Naive B cell (primary cell): Measurements from ENCODE around the gene FUCA1. TPM values are rescaled to one million over a fixed set of nuclear protein-coding genes. Genes with fewer than 3 reads are reported as not detected.
A peak's percentile ranks its signal among the peaks of the same experiment; 100 is the strongest.
"Not testable (repeated sequence)": the region's sequence is repeated elsewhere in the genome, so short reads cannot be mapped to it uniquely, and the experiment has no call there.

Experiments
- ATAC-seq, 2 donors: fragments of 150-1000 bp; cut with Tn5 transposase; 2 replicates each; pipeline ENCODE4 v1.10.0; 2021; ENCODE audit warnings: low read depth in 2 of 2, mild to moderate bottlenecking in 2 of 2, moderate library complexity in 2 of 2
- DNase-seq: peaks from one replicate; pipeline ENCODE4 v3.0.0; 2022
- H3K27ac Mint-ChIP-seq, 6 donors: one replicate each; pipeline ENCODE4 v1.8.0; 2020 to 2022; ENCODE audit warnings: mild to moderate bottlenecking in 6 of 6, mixed read lengths in 6 of 6, moderate library complexity in 5 of 6, inconsistent platforms in 2 of 6
- H3K27me3 Mint-ChIP-seq, 3 donors: one replicate each; pipeline ENCODE4 v1.8.0; 2021 to 2022; ENCODE audit warnings: mixed read lengths in 3 of 3, mild to moderate bottlenecking in 1 of 3
- H3K36me3 Mint-ChIP-seq, 2 donors: one replicate each; pipeline ENCODE4 v1.8.0; 2020 to 2022; ENCODE audit warnings: mixed read lengths in 2 of 2, inconsistent platforms in 1 of 2, mild to moderate bottlenecking in 1 of 2
- H3K4me1 Mint-ChIP-seq, 3 donors: one replicate each; pipeline ENCODE4 v1.8.0; 2020 to 2022; ENCODE audit warnings: mixed read lengths in 3 of 3, inconsistent platforms in 1 of 3, mild to moderate bottlenecking in 1 of 3, moderate library complexity in 1 of 3
- H3K4me3 Mint-ChIP-seq, 8 donors: one replicate each; pipeline ENCODE4 v1.8.0; 2020 to 2022; ENCODE audit warnings: mild to moderate bottlenecking in 8 of 8, mixed read lengths in 8 of 8, moderate library complexity in 8 of 8, inconsistent platforms in 2 of 8
- H3K9me3 Mint-ChIP-seq, 7 donors: one replicate each; pipeline ENCODE4 v1.8.0; 2020 to 2022; ENCODE audit warnings: mixed read lengths in 7 of 7, mild to moderate bottlenecking in 5 of 7, inconsistent platforms in 2 of 7, moderate library complexity in 1 of 7
- polyA plus RNA-seq, 6 donors: library from polyadenylated mRNA; unstranded; fragments of 300-500 nt; fragmentation: Illumina TruSeq; gene quantifications; one replicate each; pipeline ENCODE4 v1.2.3, GENCODE V29; 2021; ENCODE audit warnings: low read depth in 6 of 6

FUCA1 gene
- polyA plus RNA-seq, 6 donors from 2014 or later, result 3.2 to 9.6 (median 7.2) TPM

DNA sequence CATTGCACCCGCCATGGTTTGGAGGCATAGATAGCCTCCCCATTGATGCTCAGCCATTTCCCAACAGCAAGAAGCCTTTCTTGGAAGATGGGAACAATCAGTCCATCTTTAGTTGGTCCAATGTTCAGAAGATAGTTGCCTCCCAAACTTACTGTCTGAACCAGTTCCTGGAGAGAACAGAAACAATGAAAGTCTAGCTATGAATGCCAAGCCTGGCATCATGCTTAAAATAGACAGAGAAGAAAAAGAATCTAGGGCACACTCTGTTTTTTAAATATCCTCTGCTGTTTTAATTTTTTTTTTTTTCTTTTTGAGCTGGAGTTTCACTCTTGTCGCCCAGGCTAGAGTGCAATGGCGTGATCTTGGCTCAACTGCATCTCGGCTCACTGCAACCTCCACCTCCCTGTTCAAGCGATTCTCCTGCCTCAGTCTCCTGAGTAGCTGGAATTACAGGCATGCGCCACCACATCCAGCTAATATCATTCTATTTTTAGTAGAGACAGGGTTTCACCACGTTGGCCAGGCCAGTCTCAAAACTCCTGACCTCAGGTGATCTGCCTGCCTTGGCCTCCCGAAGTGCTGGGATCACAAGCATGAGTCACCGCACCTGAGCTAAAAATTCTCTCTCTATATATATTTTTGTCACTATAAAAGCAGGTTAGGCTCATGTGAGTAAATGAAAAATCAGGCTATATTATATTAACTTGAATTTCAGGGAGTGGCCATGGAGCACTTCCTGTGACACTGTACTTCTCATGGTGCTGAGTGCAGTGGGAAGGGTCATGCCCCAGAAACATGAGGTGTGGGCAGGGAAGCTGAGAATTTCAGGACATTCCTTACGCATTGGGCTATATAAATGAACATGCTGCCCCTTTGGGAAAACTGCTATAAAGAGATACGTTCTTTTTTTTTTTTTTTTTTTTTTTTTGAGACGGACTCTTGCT, 19.1 kb downstream of the FUCA1 start:
- Mint-ChIP-seq H3K27ac (no peak overlapping the region), H3K36me3 (peaks cover 23 to 29% of the 10 kb centered on the region in 2 donors)
- no peak for ATAC-seq

GRCh38 chr1:23847482-23848095, 20.5 kb downstream of the FUCA1 start:
- H3K4me1 Mint-ChIP-seq, H3K4me3 Mint-ChIP-seq, H3K27me3 Mint-ChIP-seq, DNase-seq, H3K9me3 Mint-ChIP-seq, ATAC-seq: not testable (repeated sequence)
- H3K27ac Mint-ChIP-seq, result peak overlapping the region in 2 of 6 donors; percentile 50 to 70
- peaks cover 23 to 29% of the 10 kb centered on the region in 2 donors for H3K36me3 Mint-ChIP-seq

More for the DNA sequence above, 19.1 kb downstream of the FUCA1 start:
- Mint-ChIP-seq H3K27me3 (no peaks in the 10 kb centered on the region), H3K4me1 (no peaks in the 10 kb centered on the region), H3K9me3 (peaks cover 0 to 9% (median 0%) of the 10 kb centered on the region in 7 donors), H3K4me3 (no peak overlapping the region)
- no peak for DNase-seq

- H3K27ac Mint-ChIP-seq, result peak overlapping the region in 1 of 6 donors; percentile 1
- ATAC-seq, result no peak
- H3K4me3 Mint-ChIP-seq, result no peak overlapping the region
- H3K4me1 Mint-ChIP-seq, result no peaks in the 10 kb centered on the region
- no peak for DNase-seq
- peaks cover 23% of the 10 kb centered on the region in 2 donors for H3K36me3 Mint-ChIP-seq
- H3K27me3 Mint-ChIP-seq, result no peaks in the 10 kb centered on the region
- peaks cover 0 to 9% (median 0%) of the 10 kb centered on the region in 7 donors for H3K9me3 Mint-ChIP-seq
Measured at GRCh38 chr1:23845163-23845562, 22.9 kb downstream of the FUCA1 start.

GRCh38 chr1:23843644-23844043, 24.4 kb downstream of the FUCA1 start:
- H3K9me3 Mint-ChIP-seq, result peaks cover 0 to 9% (median 0%) of the 10 kb centered on the region in 7 donors
- ATAC-seq, result no peak

GRCh38 chr1:23838401-23838866, 29.7 kb downstream of the FUCA1 start:
- H3K4me1 Mint-ChIP-seq, result peaks cover 10 to 13% (median 12%) of the 10 kb centered on the region in 3 donors
- H3K4me3 Mint-ChIP-seq, result peak overlapping the region; percentile 61 to 90 (median 79)
- ATAC-seq (peak; percentile 99), DNase-seq (peak; percentile 78)
- H3K36me3 Mint-ChIP-seq, result no peaks in the 10 kb centered on the region
- H3K9me3 Mint-ChIP-seq, result no peaks in the 10 kb centered on the region
- peak overlapping the region in 5 of 6 donors; percentile 45 to 93 (median 64) for H3K27ac Mint-ChIP-seq
- H3K27me3 Mint-ChIP-seq, result no peaks in the 10 kb centered on the region

More at GRCh38 chr1:23843644-23844043, 24.4 kb downstream of the FUCA1 start:
- Mint-ChIP-seq H3K36me3 (peaks cover 23% of the 10 kb centered on the region in 2 donors), H3K4me1 (peaks cover 0 to under 1% (median under 1%) of the 10 kb centered on the region in 3 donors), H3K27ac (no peak overlapping the region), H3K4me3 (no peak overlapping the region), H3K27me3 (no peaks in the 10 kb centered on the region)
- no peak for DNase-seq

GRCh38 chr1:23837908-23838307, 30.2 kb downstream of the FUCA1 start:
- no peaks in the 10 kb centered on the region for H3K27me3 Mint-ChIP-seq
- H3K27ac Mint-ChIP-seq, result peak overlapping the region in 3 of 6 donors; percentile 80 to 94 (median 93)

DNA sequence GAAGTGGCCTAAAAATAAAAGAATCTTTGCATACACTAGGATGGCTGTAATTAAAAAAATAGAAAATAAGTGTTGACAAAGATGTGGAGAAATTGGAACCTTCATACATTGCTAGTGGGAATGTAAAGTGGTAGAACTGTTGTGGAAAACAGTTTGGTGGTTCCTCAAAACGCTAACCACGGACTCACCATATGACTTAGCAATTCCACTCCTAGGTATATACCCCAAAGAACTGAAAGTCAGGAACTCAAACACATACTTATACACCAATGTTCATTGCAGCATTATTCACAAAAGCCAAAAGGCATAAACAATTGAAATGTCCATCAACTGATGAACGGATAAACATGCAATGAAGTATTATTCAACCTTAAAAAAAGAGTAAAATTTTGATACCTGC, 32.1 kb downstream of the FUCA1 start:
- H3K27me3 Mint-ChIP-seq, result no peaks in the 10 kb centered on the region
- no peak overlapping the region for H3K4me3 Mint-ChIP-seq
- peaks cover 10 to 13% (median 12%) of the 10 kb centered on the region in 3 donors for H3K4me1 Mint-ChIP-seq
- peak overlapping the region in 1 of 6 donors; percentile 7 for H3K27ac Mint-ChIP-seq
- no peaks in the 10 kb centered on the region for H3K9me3 Mint-ChIP-seq
- DNase-seq, result no peak
- H3K36me3 Mint-ChIP-seq, result no peaks in the 10 kb centered on the region
- ATAC-seq, result no peak

More at GRCh38 chr1:23837908-23838307, 30.2 kb downstream of the FUCA1 start:
- no peak for DNase-seq
- H3K9me3 Mint-ChIP-seq, result no peaks in the 10 kb centered on the region
- peaks cover 10 to 13% (median 12%) of the 10 kb centered on the region in 3 donors for H3K4me1 Mint-ChIP-seq
- no peaks in the 10 kb centered on the region for H3K36me3 Mint-ChIP-seq
- peak overlapping the region in 7 of 8 donors; percentile 44 to 90 (median 75) for H3K4me3 Mint-ChIP-seq
- ATAC-seq, result no peak

GRCh38 chr1:23834156-23834555, 33.9 kb downstream of the FUCA1 start:
- DNase-seq, H3K4me3 Mint-ChIP-seq, H3K36me3 Mint-ChIP-seq, H3K27ac Mint-ChIP-seq, H3K9me3 Mint-ChIP-seq, H3K27me3 Mint-ChIP-seq, ATAC-seq: not testable (repeated sequence)
- H3K4me1 Mint-ChIP-seq, result peaks cover 10 to 13% (median 12%) of the 10 kb centered on the region in 3 donors

DNA sequence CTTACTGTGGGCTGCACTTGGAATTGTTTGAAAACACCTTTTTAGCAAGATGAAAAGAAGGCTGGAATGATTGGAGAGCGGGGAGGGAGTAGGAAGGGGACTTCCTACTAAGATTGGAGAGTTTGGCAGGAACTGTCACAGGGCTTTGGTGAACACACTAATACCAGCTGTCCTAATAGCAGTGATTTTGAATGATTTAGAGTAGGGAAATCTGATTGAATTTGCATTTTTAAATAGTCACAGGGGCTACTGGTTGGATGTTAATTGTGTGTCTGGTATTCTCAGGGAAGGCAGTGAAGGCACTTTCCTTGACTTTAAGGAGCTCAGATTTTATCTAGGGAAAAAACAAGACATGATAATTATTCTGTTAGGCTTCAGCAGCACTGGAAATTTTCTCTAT, 40.4 kb downstream of the FUCA1 start:
- no peak for ATAC-seq
- peak overlapping the region in 2 of 6 donors; percentile 62 to 68 for H3K27ac Mint-ChIP-seq
- H3K36me3 Mint-ChIP-seq, result no peaks in the 10 kb centered on the region
- H3K4me1 Mint-ChIP-seq, result peaks cover 10 to 28% (median 21%) of the 10 kb centered on the region in 3 donors
- no peaks in the 10 kb centered on the region for H3K27me3 Mint-ChIP-seq
- peak overlapping the region in 1 of 8 donors; percentile 39 for H3K4me3 Mint-ChIP-seq
- H3K9me3 Mint-ChIP-seq, result no peaks in the 10 kb centered on the region
- no peak for DNase-seq

DNA sequence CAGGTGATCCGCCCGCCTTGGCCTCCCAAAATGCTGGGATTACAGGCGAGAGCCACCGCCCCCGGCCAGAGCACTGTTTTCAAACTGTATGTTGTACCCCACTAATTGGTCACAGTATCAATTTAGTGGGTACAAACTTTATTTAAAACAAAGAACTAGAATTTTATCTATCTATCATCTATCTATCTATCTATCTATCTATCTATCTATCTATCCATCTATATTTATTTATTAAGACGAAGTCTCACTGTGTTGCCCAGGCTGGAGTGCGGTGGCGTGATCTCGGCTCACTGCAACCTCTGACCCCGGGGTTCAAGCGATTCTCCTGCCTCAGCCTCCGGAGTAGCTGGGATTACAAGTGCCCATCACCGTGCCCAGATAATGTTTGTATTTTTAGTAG, 41.5 kb downstream of the FUCA1 start:
- H3K36me3 Mint-ChIP-seq, H3K9me3 Mint-ChIP-seq, H3K27me3 Mint-ChIP-seq, DNase-seq, ATAC-seq: not testable (repeated sequence)
- peak overlapping the region in 1 of 6 donors; percentile 95 for H3K27ac Mint-ChIP-seq
- H3K4me3 Mint-ChIP-seq, result peak overlapping the region in 6 of 8 donors; percentile 47 to 99 (median 96)
- peaks cover 14 to 33% (median 24%) of the 10 kb centered on the region in 3 donors for H3K4me1 Mint-ChIP-seq

DNA sequence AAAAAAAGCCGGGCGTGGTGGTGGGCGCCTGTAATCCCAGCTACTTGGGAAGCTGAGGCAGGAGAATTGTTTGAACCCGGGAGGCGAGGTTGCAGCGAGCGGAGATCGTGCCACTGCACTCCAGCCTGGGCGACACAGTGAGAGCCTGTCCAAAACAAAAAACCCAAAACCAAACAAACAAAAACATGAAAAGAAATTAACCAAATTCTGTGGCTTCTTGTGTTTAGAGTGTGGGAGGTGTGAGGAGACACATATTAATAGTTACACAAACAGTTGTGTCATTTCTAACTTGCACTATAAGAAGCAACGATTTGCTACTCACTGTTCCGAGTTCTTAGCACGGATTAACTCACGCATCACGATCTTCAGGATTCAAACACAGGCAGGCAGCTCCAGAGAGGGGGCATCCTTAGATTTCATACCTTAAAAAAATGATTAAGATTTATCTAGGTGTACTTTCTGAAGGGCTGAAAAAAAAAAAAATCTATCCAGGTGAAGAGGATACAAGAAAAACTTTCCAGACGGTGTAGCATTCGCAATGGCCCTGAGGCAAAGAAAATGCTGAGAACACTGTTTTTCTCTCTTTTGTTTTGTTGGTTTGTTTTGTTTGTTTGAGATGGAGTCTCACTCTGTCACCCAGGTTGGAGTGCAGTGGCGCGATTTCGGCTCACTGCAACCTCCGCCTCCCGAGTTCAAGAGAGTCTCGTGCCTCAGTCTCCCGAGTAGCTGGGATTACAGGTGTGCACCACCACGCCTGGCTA, 42.1 kb downstream of the FUCA1 start:
- Mint-ChIP-seq H3K27ac (peak overlapping the region; percentile 95 to 99 (median 97)), H3K9me3 (no peaks in the 10 kb centered on the region), H3K4me1 (peaks cover 15 to 34% (median 24%) of the 10 kb centered on the region in 3 donors), H3K27me3 (no peaks in the 10 kb centered on the region), H3K4me3 (peak overlapping the region; percentile 91 to 99 (median 96)), H3K36me3 (no peaks in the 10 kb centered on the region)
- DNase-seq, result no peak
- peak in 1 of 2 donors; percentile 34 for ATAC-seq

- peak; percentile 96 to 98 for ATAC-seq
- Mint-ChIP-seq H3K27me3 (no peaks in the 10 kb centered on the region), H3K9me3 (no peaks in the 10 kb centered on the region), H3K27ac (peak within 1 kb of the TSS; percentile 95 to 99 (median 97)), H3K36me3 (no peaks in the 10 kb centered on the region), H3K4me1 (peaks cover 15 to 34% (median 24%) of the 10 kb centered on the region in 3 donors), H3K4me3 (peak within 1 kb of the TSS; percentile 91 to 99 (median 96))
- DNase-seq, result peak; percentile 85
Measured at GRCh38 chr1:23825076-23825761, 42.9 kb downstream of the FUCA1 start, which contains the start of gene HMGCL. Gene HMGCL (minus strand): TSS chr1:23825429. CDS start chr1:23825415, 14 bp downstream.
